Neural crest cell (in vitro differentiated cells): ENCODE results near the gene LDLRAP1. TPM values are rescaled to one million over a fixed set of nuclear protein-coding genes. Genes with fewer than 3 reads are reported as not detected.

Experiments used
- DNase-seq: peaks from one replicate; pipeline ENCODE4 v3.0.0; 2021; ENCODE audit warnings: low read depth, mixed read lengths, low spot score
- H3K27ac Mint-ChIP-seq: one replicate; pipeline ENCODE4 v1.8.0; 2021; ENCODE audit warnings: mild to moderate bottlenecking, mixed read lengths; ENCODE audit not compliant: unreplicated experiment
- H3K27me3 Mint-ChIP-seq: 2 replicates; pipeline ENCODE4 v1.8.0; 2021; ENCODE audit warnings: low read depth, mild to moderate bottlenecking, mixed read lengths
- H3K36me3 Mint-ChIP-seq: 2 replicates; pipeline ENCODE4 v1.8.0; 2021; ENCODE audit warnings: low read depth, mild to moderate bottlenecking, mixed read lengths
- H3K4me1 Mint-ChIP-seq: 2 replicates; pipeline ENCODE4 v1.8.0; 2021; ENCODE audit warnings: mixed read lengths
- H3K4me3 Mint-ChIP-seq: one replicate; pipeline ENCODE4 v1.8.0; 2021; ENCODE audit warnings: mild to moderate bottlenecking, mixed read lengths
- H3K9me3 Mint-ChIP-seq: 2 replicates; pipeline ENCODE4 v1.8.0; 2021; ENCODE audit warnings: mixed read lengths
- total RNA-seq: library from RNA; stranded (reverse); gene quantifications from 2 replicates; pipeline ENCODE4 v1.2.1, GENCODE V29; 2021
- TF ChIP-seq, protein P1 (sequence below): fragments of 200-600 bp; sonication (generic); conservative IDR thresholded peaks from 2 replicates; pipeline ENCODE4 v1.5.0; 2021; ENCODE audit warnings: antibody characterized with exemption, mild to moderate bottlenecking

Gene LDLRAP1
- total RNA-seq, 1 donor from 2014 or later, result 20.7 TPM

DNA sequence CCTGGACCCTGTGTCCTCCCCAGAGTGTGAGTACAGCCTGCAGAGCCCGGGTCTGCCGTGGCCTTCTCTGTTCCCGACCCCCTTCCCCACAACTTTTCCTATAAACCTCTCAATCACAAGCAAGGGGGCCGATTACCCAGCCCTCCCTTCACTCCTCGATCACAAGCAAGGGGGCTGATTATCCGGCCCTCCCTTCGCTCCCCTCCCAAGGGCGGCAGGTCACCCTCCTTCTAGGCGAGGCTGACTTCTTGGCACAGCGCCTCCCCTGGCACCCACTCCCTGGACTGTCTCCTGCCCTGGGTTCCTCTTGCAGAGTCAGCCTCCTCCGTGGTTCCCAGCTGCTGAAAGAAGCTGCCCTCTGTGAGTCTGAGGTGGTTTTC lies 12.3 kb upstream of the LDLRAP1 start:
- H3K9me3 Mint-ChIP-seq, result peaks cover 3% of the 10 kb centered on the region

DNA sequence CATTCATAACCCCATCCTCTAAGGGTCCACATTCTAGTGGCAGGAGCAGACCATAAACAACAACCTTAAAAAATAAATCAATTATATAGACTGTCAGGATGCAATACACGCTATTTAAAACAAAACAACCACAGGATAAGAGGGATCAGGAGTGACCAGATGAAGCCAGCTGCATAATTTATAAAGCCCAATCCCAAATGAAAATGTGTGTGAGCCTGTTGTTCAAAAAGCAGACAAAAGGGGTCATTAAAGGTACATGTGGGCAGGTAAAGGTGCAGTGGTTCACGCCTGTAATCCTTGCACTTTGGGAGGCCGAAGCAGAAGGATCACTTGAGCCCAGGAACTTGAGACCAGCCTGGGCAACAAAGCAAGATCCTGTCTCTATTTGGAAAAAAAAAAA lies 10.4 kb upstream of the LDLRAP1 start:
- no peaks in the 10 kb centered on the region for H3K27me3 Mint-ChIP-seq
- no peak overlapping the region for H3K4me3 Mint-ChIP-seq
- H3K4me1 Mint-ChIP-seq, result peaks cover 15% of the 10 kb centered on the region
- peaks cover 3% of the 10 kb centered on the region for H3K9me3 Mint-ChIP-seq
- DNase-seq, result no peak
- TF ChIP-seq, protein P1, sequence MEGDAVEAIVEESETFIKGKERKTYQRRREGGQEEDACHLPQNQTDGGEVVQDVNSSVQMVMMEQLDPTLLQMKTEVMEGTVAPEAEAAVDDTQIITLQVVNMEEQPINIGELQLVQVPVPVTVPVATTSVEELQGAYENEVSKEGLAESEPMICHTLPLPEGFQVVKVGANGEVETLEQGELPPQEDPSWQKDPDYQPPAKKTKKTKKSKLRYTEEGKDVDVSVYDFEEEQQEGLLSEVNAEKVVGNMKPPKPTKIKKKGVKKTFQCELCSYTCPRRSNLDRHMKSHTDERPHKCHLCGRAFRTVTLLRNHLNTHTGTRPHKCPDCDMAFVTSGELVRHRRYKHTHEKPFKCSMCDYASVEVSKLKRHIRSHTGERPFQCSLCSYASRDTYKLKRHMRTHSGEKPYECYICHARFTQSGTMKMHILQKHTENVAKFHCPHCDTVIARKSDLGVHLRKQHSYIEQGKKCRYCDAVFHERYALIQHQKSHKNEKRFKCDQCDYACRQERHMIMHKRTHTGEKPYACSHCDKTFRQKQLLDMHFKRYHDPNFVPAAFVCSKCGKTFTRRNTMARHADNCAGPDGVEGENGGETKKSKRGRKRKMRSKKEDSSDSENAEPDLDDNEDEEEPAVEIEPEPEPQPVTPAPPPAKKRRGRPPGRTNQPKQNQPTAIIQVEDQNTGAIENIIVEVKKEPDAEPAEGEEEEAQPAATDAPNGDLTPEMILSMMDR, result no peak
- H3K36me3 Mint-ChIP-seq, result no peaks in the 10 kb centered on the region
- H3K27ac Mint-ChIP-seq, result no peak overlapping the region

More for the DNA sequence above, 12.3 kb upstream of the LDLRAP1 start:
- H3K4me1 Mint-ChIP-seq, result peaks cover 9% of the 10 kb centered on the region
- no peak for DNase-seq
- H3K36me3 Mint-ChIP-seq, result no peaks in the 10 kb centered on the region
- no peak overlapping the region for H3K4me3 Mint-ChIP-seq
- TF ChIP-seq, protein P1, result no peak
- H3K27ac Mint-ChIP-seq, result peak overlapping the region; percentile 19
- no peaks in the 10 kb centered on the region for H3K27me3 Mint-ChIP-seq

DNA sequence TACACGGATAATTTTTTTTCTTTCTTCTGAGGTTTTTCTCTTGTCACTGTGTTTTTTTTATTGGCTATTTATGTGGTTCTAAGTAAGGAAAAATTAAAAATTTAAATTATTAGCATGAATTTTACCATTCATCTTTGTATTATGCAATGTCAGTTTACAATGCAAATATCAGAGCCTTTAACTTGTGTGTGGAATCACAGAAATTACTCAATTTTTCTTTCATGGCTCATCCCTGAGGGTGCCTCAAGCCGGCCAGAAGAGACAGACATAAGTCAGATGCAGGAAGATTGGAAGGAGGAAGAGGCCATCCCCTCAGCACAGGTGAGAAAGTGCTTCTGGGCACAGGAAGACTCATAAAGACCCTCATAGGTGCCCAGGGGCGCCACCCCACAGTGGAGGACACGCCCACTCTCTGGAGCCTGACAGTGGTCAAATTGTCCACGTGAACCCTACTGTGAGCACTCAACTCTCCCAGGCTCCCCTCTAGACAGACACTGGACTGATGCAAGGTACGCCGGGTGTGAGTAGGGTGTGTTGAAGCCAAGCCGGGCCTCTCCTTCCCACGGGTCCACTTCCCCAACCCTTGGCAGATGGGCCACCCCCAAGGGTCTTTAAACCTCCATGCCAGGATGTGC lies 9.5 kb upstream of the LDLRAP1 start:
- H3K27ac Mint-ChIP-seq, result no peak overlapping the region
- H3K9me3 Mint-ChIP-seq, result peaks cover 3% of the 10 kb centered on the region
- H3K27me3 Mint-ChIP-seq, result no peaks in the 10 kb centered on the region
- no peak overlapping the region for H3K4me3 Mint-ChIP-seq
- H3K4me1 Mint-ChIP-seq, result peaks cover 22% of the 10 kb centered on the region
- H3K36me3 Mint-ChIP-seq, result no peaks in the 10 kb centered on the region
- no peak for DNase-seq
- TF ChIP-seq, protein P1, result no peak

DNA sequence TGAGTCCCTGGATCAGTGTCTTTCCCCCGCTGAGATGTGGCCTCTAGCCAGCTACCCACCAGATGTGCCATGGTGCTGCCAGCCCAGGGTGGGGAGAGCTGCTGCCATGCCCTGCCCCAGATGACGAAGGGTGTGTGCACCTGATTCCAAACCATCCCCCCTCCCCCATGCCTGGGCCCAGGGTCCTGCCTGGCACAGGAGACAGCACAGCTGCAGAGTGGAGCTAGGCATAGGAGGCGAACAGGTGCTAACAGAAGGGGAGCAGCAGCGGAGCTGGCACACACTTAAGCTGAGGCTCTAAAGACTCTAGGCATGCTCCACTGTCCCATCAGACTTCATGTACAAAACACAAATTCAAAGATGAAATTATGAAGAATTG lies 9.0 kb upstream of the LDLRAP1 start:
- DNase-seq, result no peak
- H3K27ac Mint-ChIP-seq, result no peak overlapping the region
- H3K4me1 Mint-ChIP-seq, result peaks cover 18% of the 10 kb centered on the region
- H3K4me3 Mint-ChIP-seq, result no peak overlapping the region
- TF ChIP-seq, protein P1, result no peak
- no peaks in the 10 kb centered on the region for H3K36me3 Mint-ChIP-seq
- H3K27me3 Mint-ChIP-seq, result no peaks in the 10 kb centered on the region
- H3K9me3 Mint-ChIP-seq, result no peaks in the 10 kb centered on the region

DNA sequence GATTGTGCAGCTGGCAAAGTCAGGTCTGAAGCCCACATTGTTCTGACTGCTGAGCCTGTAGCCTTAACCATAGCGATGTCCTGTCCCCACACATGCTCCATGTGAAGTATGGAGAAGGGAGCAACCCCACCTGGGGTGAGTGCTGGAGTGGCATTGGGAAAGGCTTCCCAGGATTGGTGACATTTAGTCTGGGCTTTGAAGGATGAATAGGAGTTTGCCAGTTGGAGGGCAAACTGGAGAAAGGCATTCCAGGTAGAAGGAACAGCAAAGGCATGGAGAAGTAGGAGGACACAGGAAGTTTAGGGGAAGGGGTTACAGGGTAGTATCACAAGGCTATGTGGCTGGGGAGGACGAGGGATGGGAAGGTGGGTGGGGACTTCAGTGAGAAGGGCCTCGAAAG lies 7.3 kb upstream of the LDLRAP1 start:
- no peaks in the 10 kb centered on the region for H3K9me3 Mint-ChIP-seq
- no peak overlapping the region for H3K27ac Mint-ChIP-seq
- H3K27me3 Mint-ChIP-seq, result no peaks in the 10 kb centered on the region
- no peak overlapping the region for H3K4me3 Mint-ChIP-seq
- peaks cover 18% of the 10 kb centered on the region for H3K4me1 Mint-ChIP-seq
- no peak for DNase-seq
- TF ChIP-seq, protein P1, result no peak
- H3K36me3 Mint-ChIP-seq, result no peaks in the 10 kb centered on the region
